HG03378 (cell line): ENCODE results near the gene LRRC53.
A peak's percentile ranks its signal among the peaks of the same experiment; 100 is the strongest.

ENCODE experiments used
- ATAC-seq: cut with Tn5 transposase; IDR thresholded peaks from one replicate; pipeline ENCODE4 v1.9.1; 2021; ENCODE audit warnings: mild to moderate bottlenecking, moderate library complexity; ENCODE audit not compliant: unreplicated experiment

LRRC53 gene

GRCh38 chr1:74512170-74512915 is at the start of gene LRRC53:
TSS of gene LRRC53 (minus strand) at chr1:74512611. CDS start at chr1:74483349, 29,262 bp downstream.
- no peak for ATAC-seq

- ATAC-seq: no peak
Measured at GRCh38 chr1:74549932-74550331, 37.5 kb upstream of the LRRC53 start.

- ATAC-seq: no peak
Measured at GRCh38 chr1:74548961-74549750, 36.7 kb upstream of the LRRC53 start.

- ATAC-seq: no peak
Measured at GRCh38 chr1:74545821-74546220, 33.4 kb upstream of the LRRC53 start.

- ATAC-seq: no peak
Measured at GRCh38 chr1:74534241-74534640, 21.8 kb upstream of the LRRC53 start.

GRCh38 chr1:74531796-74532195 is 19.4 kb upstream of the LRRC53 start:
- ATAC-seq: no peak

GRCh38 chr1:74530892-74531291 is 18.5 kb upstream of the LRRC53 start:
- ATAC-seq: no peak

- no peak for ATAC-seq
Measured at GRCh38 chr1:74528123-74528522, 15.7 kb upstream of the LRRC53 start.

GRCh38 chr1:74526708-74527107 is 14.3 kb upstream of the LRRC53 start:
- no peak for ATAC-seq

- no peak for ATAC-seq
Measured at GRCh38 chr1:74523873-74524480, 11.6 kb upstream of the LRRC53 start.

GRCh38 chr1:74522148-74522547 is 9.7 kb upstream of the LRRC53 start:
- no peak for ATAC-seq

GRCh38 chr1:74517599-74518051 is 5.2 kb upstream of the LRRC53 start:
- ATAC-seq: peak; percentile 78

- no peak for ATAC-seq
Measured at GRCh38 chr1:74513411-74514300, 1.2 kb upstream of the LRRC53 start.

GRCh38 chr1:74508449-74508848 is 4.0 kb downstream of the LRRC53 start:
- no peak for ATAC-seq

GRCh38 chr1:74505928-74506710 is 6.3 kb downstream of the LRRC53 start:
- no peak for ATAC-seq

- no peak for ATAC-seq
Measured at GRCh38 chr1:74504933-74505512, 7.4 kb downstream of the LRRC53 start.

GRCh38 chr1:74504125-74504932 is 8.1 kb downstream of the LRRC53 start:
- ATAC-seq: peak; percentile 92

GRCh38 chr1:74502858-74503257 is 9.6 kb downstream of the LRRC53 start:
- no peak for ATAC-seq

GRCh38 chr1:74502432-74502831 is 10.0 kb downstream of the LRRC53 start:
- no peak for ATAC-seq
